Keratinocyte (primary cell): ENCODE measurements around the gene ZBTB21. TPM values are rescaled to one million over a fixed set of nuclear protein-coding genes. Genes with fewer than 3 reads are reported as not detected.

Experiments
- DNase-seq: peaks from one replicate; pipeline ENCODE4 v3.0.0-alpha.2; 2011; ENCODE audit warnings: low read depth, missing footprints, low spot score
- FAIRE-seq: peaks from 2 replicates; lab custom pipeline; 2011; peaks lifted over from hg19 to GRCh38; lab: Jason Lieb, UNC
- H2AFZ ChIP-seq: 2 replicates; pipeline ENCODE4 v1.6.0; 2012; ENCODE audit warnings: low read length, control low read depth, inconsistent platforms; ENCODE audit not compliant: control insufficient read depth
- H3K27ac ChIP-seq: 2 replicates; pipeline ENCODE4 v1.5.1; 2011; ENCODE audit warnings: low read length; ENCODE audit not compliant: control insufficient read depth, insufficient read depth
- H3K27me3 ChIP-seq: 3 replicates; pipeline ENCODE4 v1.6.0; 2011; ENCODE audit warnings: low read length; ENCODE audit not compliant: control insufficient read depth, insufficient read depth; ENCODE audit errors: extremely low read depth
- H3K36me3 ChIP-seq, 2 experiments: 2 replicates in 1 of 2; 3 replicates in 1 of 2; pipeline ENCODE4 v1.5.1; 2011; ENCODE audit warnings: low read length in 2 of 2, mild to moderate bottlenecking in 1 of 2; ENCODE audit not compliant: control insufficient read depth in 2 of 2, insufficient read depth in 2 of 2; ENCODE audit errors: extremely low read depth in 1 of 2
- H3K4me1 ChIP-seq: 3 replicates; pipeline ENCODE4 v1.5.1; 2011; ENCODE audit warnings: low read length; ENCODE audit not compliant: control insufficient read depth, insufficient read depth; ENCODE audit errors: extremely low read depth
- H3K4me2 ChIP-seq: 3 replicates; pipeline ENCODE4 v1.6.0; 2011; ENCODE audit warnings: low read depth, low read length; ENCODE audit not compliant: control insufficient read depth, insufficient read depth; ENCODE audit errors: extremely low read depth
- H3K4me3 ChIP-seq, 3 experiments: fragments of 200-600 bp in 1 of 3; sonication (generic) in 1 of 3; 2 replicates in 2 of 3; 3 replicates in 1 of 3; pipeline ENCODE4 v1.5.1; 2011 to 2016; ENCODE audit warnings: low read length in 3 of 3, mild to moderate bottlenecking in 3 of 3, control low read depth in 2 of 3, inconsistent platforms in 1 of 3, low read depth in 1 of 3, mixed read lengths in 1 of 3, mixed run types in 1 of 3, moderate library complexity in 1 of 3; ENCODE audit not compliant: control insufficient read depth in 2 of 3, insufficient read depth in 2 of 3; ENCODE audit errors: extremely low read depth in 1 of 3
- H3K79me2 ChIP-seq: 2 replicates; pipeline ENCODE4 v1.6.0; 2012; ENCODE audit warnings: low read length; ENCODE audit not compliant: control insufficient read depth, insufficient read depth
- H3K9ac ChIP-seq: 3 replicates; pipeline ENCODE4 v1.6.0; 2011; ENCODE audit warnings: low read length; ENCODE audit not compliant: control insufficient read depth, insufficient read depth; ENCODE audit errors: extremely low read depth
- H3K9me1 ChIP-seq: 3 replicates; pipeline ENCODE4 v1.6.0; 2011; ENCODE audit warnings: low read length; ENCODE audit not compliant: control insufficient read depth, insufficient read depth; ENCODE audit errors: extremely low read depth
- H3K9me3 ChIP-seq: 2 replicates; pipeline ENCODE4 v1.5.1; 2012; ENCODE audit warnings: low read depth, low read length; ENCODE audit not compliant: control insufficient read depth
- H4K20me1 ChIP-seq: 3 replicates; pipeline ENCODE4 v1.6.0; 2011; ENCODE audit warnings: low read length; ENCODE audit not compliant: control insufficient read depth, insufficient read depth; ENCODE audit errors: extremely low read depth
- CTCF ChIP-seq, 3 experiments: IDR thresholded peaks in 1 of 3; conservative IDR thresholded peaks in 1 of 3; optimal IDR thresholded peaks in 1 of 3; 2 replicates in 2 of 3; 3 replicates in 1 of 3; pipeline versions ENCODE3 to v1.5.1; 2011; ENCODE audit warnings: low read length in 3 of 3, mild to moderate bottlenecking in 3 of 3, moderate library complexity in 2 of 3, control low read depth in 1 of 3, inconsistent platforms in 1 of 3; ENCODE audit not compliant: insufficient read depth in 2 of 3; ENCODE audit errors: extremely low read depth in 1 of 3
- EZH2 ChIP-seq: IDR thresholded peaks from one replicate; pipeline ENCODE4 v1.6.1; 2012; ENCODE audit warnings: inconsistent platforms, mild to moderate bottlenecking, low read length, moderate library complexity
- dilution Hi-C: fragments of 300-500 bp; cut with MboI; formaldehyde crosslinking; loops from one replicate; pipeline ENCODE4 v1.7.0; 2020; ENCODE audit warnings: low sequenced_read_pairs; ENCODE audit not compliant: extremely low pct_ligation_motif_present
- polyA plus RNA-seq, 5 experiments: library from polyadenylated mRNA; depleted of rRNA in 3 of 5; stranded (reverse) in 3 of 5; stranded (forward) in 1 of 5; unstranded in 1 of 5; fragments of >200 nt; gene quantifications; 1 replicate in 1 of 5; 2 replicates in 3 of 5; 3 replicates in 1 of 5; pipeline versions ENCODE4 v1.2.1 to v1.2.3, GENCODE V29; 2011 to 2012; ENCODE audit warnings: missing spikeins in 2 of 5, low read depth in 1 of 5, low replicate concordance in 1 of 5

ZBTB21 gene
- polyA plus RNA-seq, 1 donor (not counting 4 experiments of a cell fraction or from before 2014, with no cell fraction given): 9.5 TPM

- Histone ChIP-seq H3K9ac (no peak overlapping the region), H4K20me1 (peaks cover 2% of the 10 kb centered on the region), H3K27ac (no peak overlapping the region), H3K9me3 (no peaks in the 10 kb centered on the region), H2AFZ (no peak overlapping the region), H3K4me3 (no peak overlapping the region), H3K36me3 (peaks cover under 1 to 3% of the 10 kb centered on the region in 2 experiments), H3K9me1 (peaks cover 3% of the 10 kb centered on the region), H3K4me1 (peaks cover 8% of the 10 kb centered on the region), H3K4me2 (no peak overlapping the region), H3K27me3 (no peaks in the 10 kb centered on the region), H3K79me2 (peaks cover 88% of the 10 kb centered on the region)
- FAIRE-seq (no peak), DNase-seq (no peak)
- no peak for TF ChIP-seq EZH2
- no peak for TF ChIP-seq CTCF (optimal IDR thresholded peaks at IDR 0.05 in 1 of 3, IDR thresholded peaks at IDR 0.05 in 1 of 3, conservative IDR thresholded peaks at IDR 0.05 in 1 of 3; ENCODE audit: extremely low read depth in 1 of 3, insufficient read depth in 2 of 3, low read length in 3 of 3)
- dilution Hi-C loops: no loop called here
These were observed 61.3 kb downstream of the ZBTB21 start for GRCh38 chr21:41948901-41949300.

GRCh38 chr21:41948078-41948895 is 61.9 kb downstream of the ZBTB21 start:
- DNase-seq (no peak), FAIRE-seq (no peak)
- dilution Hi-C loops: no loop called here
- Histone ChIP-seq H3K27ac (no peak overlapping the region), H3K36me3 (peaks cover 4 to 5% of the 10 kb centered on the region in 2 experiments), H3K9me3 (no peaks in the 10 kb centered on the region), H3K9me1 (peaks cover 3% of the 10 kb centered on the region), H2AFZ (no peak overlapping the region), H3K4me2 (no peak overlapping the region), H3K27me3 (no peaks in the 10 kb centered on the region), H3K79me2 (peaks cover 92% of the 10 kb centered on the region), H4K20me1 (peaks cover 2% of the 10 kb centered on the region), H3K4me1 (peaks cover 8% of the 10 kb centered on the region), H3K4me3 (no peak overlapping the region), H3K9ac (no peak overlapping the region)
- no peak for TF ChIP-seq EZH2
- TF ChIP-seq CTCF (optimal IDR thresholded peaks at IDR 0.05 in 1 of 3, IDR thresholded peaks at IDR 0.05 in 1 of 3, conservative IDR thresholded peaks at IDR 0.05 in 1 of 3; ENCODE audit: extremely low read depth in 1 of 3, insufficient read depth in 2 of 3, low read length in 3 of 3): no peak
